H1 (cell line): ENCODE results near the gene UBD. TPM values are rescaled to one million over a fixed set of nuclear protein-coding genes. Genes with fewer than 3 reads are reported as not detected.

ENCODE experiments used
- CTCF ChIA-PET: fragments of 300-600 bp; sonication (Branson Sonifier 250); formaldehyde crosslinking; loops from one replicate; lab custom pipeline; 2021; ENCODE audit not compliant: partially characterized antibody; lab: Charles Lee
- POLR2A ChIA-PET: fragments of 300-600 bp; sonication (Branson Sonifier 250); formaldehyde crosslinking; loops from one replicate; lab custom pipeline; 2021; ENCODE audit warnings: inconsistent platforms; ENCODE audit not compliant: partially characterized antibody; lab: Charles Lee
- DNase-seq, 2 experiments: peaks; one replicate each; pipeline versions ENCODE4 v3.0.0 to v3.0.0-alpha.2; 2010 to 2022; ENCODE audit warnings: low spot score in 2 of 2, low read depth in 1 of 2, mixed read lengths in 1 of 2
- FAIRE-seq: peaks from 2 replicates; lab custom pipeline; 2011; peaks lifted over from hg19 to GRCh38; lab: Jason Lieb, UNC
- H2AFZ ChIP-seq: 2 replicates; pipeline ENCODE4 v1.8.1; 2012; ENCODE audit warnings: low read length, inconsistent platforms
- H2AK5ac ChIP-seq: 2 replicates; pipeline ENCODE4 v1.6.1; 2013; ENCODE audit warnings: low read depth, low read length
- H2BK120ac ChIP-seq: replicated peaks from 2 replicates; pipeline ENCODE3; 2013; ENCODE audit warnings: low read depth, low read length, inconsistent platforms
- H2BK12ac ChIP-seq: 2 replicates; pipeline ENCODE4 v1.6.1; 2013; ENCODE audit warnings: low read depth, low read length
- H2BK15ac ChIP-seq: 2 replicates; pipeline ENCODE4 v1.6.1; 2013; ENCODE audit warnings: low read length
- H2BK20ac ChIP-seq: 2 replicates; pipeline ENCODE4 v1.6.1; 2013; ENCODE audit warnings: low read length
- H2BK5ac ChIP-seq: 2 replicates; pipeline ENCODE4 v1.6.1; 2013; ENCODE audit warnings: low read depth, low read length
- H3K14ac ChIP-seq: 2 replicates; pipeline ENCODE4 v1.6.1; 2013; ENCODE audit warnings: inconsistent platforms; ENCODE audit not compliant: insufficient read length
- H3K18ac ChIP-seq: 2 replicates; pipeline ENCODE4 v1.6.1; 2013; ENCODE audit warnings: low read length; ENCODE audit errors: extremely low read depth
- H3K23ac ChIP-seq: 2 replicates; pipeline ENCODE4 v1.6.1; 2013; ENCODE audit warnings: inconsistent platforms; ENCODE audit not compliant: insufficient read length
- H3K23me2 ChIP-seq: 2 replicates; pipeline ENCODE4 v1.6.1; 2013; ENCODE audit warnings: low read depth, low read length
- H3K27ac ChIP-seq: 2 replicates; pipeline ENCODE4 v1.6.1; 2011; ENCODE audit warnings: low read depth, low read length, inconsistent platforms
- H3K27me3 ChIP-seq, 4 experiments: replicated peaks in 1 of 4; 1 replicate in 1 of 4; 2 replicates in 3 of 4; pipeline versions ENCODE4 v1.6.1 to v1.8.1; 2011 to 2013; ENCODE audit warnings: low read length in 3 of 4, mild to moderate bottlenecking in 3 of 4, inconsistent platforms in 2 of 4, mixed read lengths in 2 of 4, moderate library complexity in 1 of 4; ENCODE audit not compliant: control insufficient read depth in 3 of 4, insufficient read depth in 3 of 4; ENCODE audit errors: extremely low read depth in 1 of 4
- H3K36me3 ChIP-seq, 4 experiments: 2 replicates each; pipeline versions ENCODE4 v1.6.1 to v1.8.1; 2011 to 2013; ENCODE audit warnings: mild to moderate bottlenecking in 4 of 4, low read length in 3 of 4, moderate library complexity in 2 of 4, control low read depth in 1 of 4, inconsistent platforms in 1 of 4; ENCODE audit not compliant: insufficient read depth in 4 of 4, control insufficient read depth in 2 of 4
- H3K4ac ChIP-seq: replicated peaks from 2 replicates; pipeline ENCODE3; 2013; ENCODE audit warnings: low read length, low read depth, mixed read lengths, inconsistent platforms; ENCODE audit not compliant: insufficient read length
- H3K4me1 ChIP-seq, 4 experiments: replicated peaks in 1 of 4; 1 replicate in 1 of 4; 2 replicates in 3 of 4; pipeline versions ENCODE4 v1.6.1 to v1.8.1; 2011 to 2013; ENCODE audit warnings: low read length in 3 of 4, inconsistent platforms in 2 of 4, mixed read lengths in 1 of 4; ENCODE audit not compliant: insufficient read depth in 4 of 4, control insufficient read depth in 3 of 4
- H3K4me2 ChIP-seq, 2 experiments: 2 replicates each; pipeline versions ENCODE4 v1.6.1 to v1.8.1; 2011 to 2013; ENCODE audit warnings: low read depth in 2 of 2, low read length in 2 of 2, control low read depth in 1 of 2, inconsistent platforms in 1 of 2, mild to moderate bottlenecking in 1 of 2; ENCODE audit not compliant: insufficient read depth in 1 of 2
- H3K4me3 ChIP-seq, 4 experiments: fragments of 200-600, 300-600 bp in 1 of 4; sonication (generic), shearing (Covaris generic), sonication (Bioruptor Twin) in 1 of 4; 2 replicates each; pipeline versions ENCODE4 v1.5.1 to v1.8.1; 2011 to 2016; ENCODE audit warnings: low read length in 4 of 4, low read depth in 3 of 4, control low read depth in 2 of 4, inconsistent platforms in 2 of 4, mild to moderate bottlenecking in 2 of 4, mixed read lengths in 1 of 4, moderate library complexity in 1 of 4; ENCODE audit not compliant: insufficient read depth in 2 of 4; ENCODE audit errors: extremely low read depth in 1 of 4
- H3K56ac ChIP-seq: replicated peaks from 2 replicates; pipeline ENCODE3; 2013; ENCODE audit warnings: low read depth, mild to moderate bottlenecking, mixed read lengths, low read length, inconsistent platforms; ENCODE audit not compliant: insufficient read length
- H3K79me1 ChIP-seq: 2 replicates; pipeline ENCODE4 v1.6.1; 2013; ENCODE audit warnings: low read depth, low read length, control low read depth
- H3K79me2 ChIP-seq, 2 experiments: 2 replicates each; pipeline versions ENCODE4 v1.6.1 to v1.8.1; 2012 to 2013; ENCODE audit warnings: low read length in 2 of 2, mild to moderate bottlenecking in 2 of 2, inconsistent platforms in 1 of 2; ENCODE audit not compliant: insufficient read depth in 2 of 2, control insufficient read depth in 1 of 2
- H3K9ac ChIP-seq, 4 experiments: replicated peaks in 1 of 4; 1 replicate in 1 of 4; 2 replicates in 3 of 4; pipeline versions ENCODE4 v1.6.1 to v1.8.1; 2011 to 2013; ENCODE audit warnings: low read depth in 3 of 4, low read length in 3 of 4, control low read depth in 2 of 4, mild to moderate bottlenecking in 2 of 4, moderate library complexity in 2 of 4, inconsistent platforms in 1 of 4; ENCODE audit errors: extremely low read depth in 1 of 4
- H3K9me3 ChIP-seq, 2 experiments: 2 replicates each; pipeline versions ENCODE4 v1.6.1 to v1.8.1; 2012 to 2013; ENCODE audit warnings: mild to moderate bottlenecking in 2 of 2, moderate library complexity in 2 of 2, control low read depth in 1 of 2, inconsistent platforms in 1 of 2, low read depth in 1 of 2, low read length in 1 of 2, mixed read lengths in 1 of 2; ENCODE audit not compliant: insufficient read depth in 2 of 2
- H4K20me1 ChIP-seq, 2 experiments: replicated peaks in 1 of 2; 2 replicates each; pipeline versions ENCODE3 to v1.8.1; 2011 to 2013; ENCODE audit warnings: inconsistent platforms in 2 of 2, low read length in 2 of 2, mild to moderate bottlenecking in 1 of 2; ENCODE audit not compliant: insufficient read depth in 2 of 2, control insufficient read depth in 1 of 2
- H4K5ac ChIP-seq: 2 replicates; pipeline ENCODE4 v1.6.1; 2013; ENCODE audit warnings: low read length, low read depth, mixed read lengths, inconsistent platforms; ENCODE audit not compliant: insufficient read length
- H4K8ac ChIP-seq: 2 replicates; pipeline ENCODE4 v1.8.0; 2013; ENCODE audit warnings: mild to moderate bottlenecking, moderate library complexity, low read length, inconsistent platforms; ENCODE audit not compliant: insufficient read depth; ENCODE audit errors: extremely low read depth
- H4K91ac ChIP-seq: replicated peaks from 2 replicates; pipeline ENCODE3; 2013; ENCODE audit warnings: low read length, mixed read lengths, inconsistent platforms; ENCODE audit not compliant: insufficient read length
- BCL11A ChIP-seq, 2 experiments: IDR thresholded peaks; one replicate each; pipeline ENCODE4 v1.6.1; 2011; ENCODE audit warnings: low read depth in 2 of 2, low read length in 2 of 2, mild to moderate bottlenecking in 2 of 2
- BRCA1 ChIP-seq: IDR thresholded peaks from 2 replicates; pipeline ENCODE4 v1.6.1; 2012; ENCODE audit warnings: low read depth, low read length, improper control_type of control experiment
- CHD1 ChIP-seq: IDR thresholded peaks from 2 replicates; pipeline ENCODE4 v1.6.1; 2012; ENCODE audit warnings: low read depth, low read length, improper control_type of control experiment
- EP300 ChIP-seq, 2 experiments: IDR thresholded peaks; 1 replicate in 1 of 2; 2 replicates in 1 of 2; pipeline ENCODE4 v1.6.1; 2011 to 2012; ENCODE audit warnings: low read depth in 2 of 2, low read length in 2 of 2, mild to moderate bottlenecking in 2 of 2, borderline replicate concordance in 1 of 2, inconsistent platforms in 1 of 2, moderate library complexity in 1 of 2
- JUN ChIP-seq: IDR thresholded peaks from 2 replicates; pipeline ENCODE4 v1.6.1; 2011; ENCODE audit warnings: low read depth, mild to moderate bottlenecking, improper control_type of control experiment, low read length
- NANOG ChIP-seq: IDR thresholded peaks from 2 replicates; pipeline ENCODE4 v1.6.1; 2011; ENCODE audit warnings: low read length, low read depth, mild to moderate bottlenecking, inconsistent platforms; ENCODE audit not compliant: insufficient read depth, poor library complexity, severe bottlenecking
- RNF2 ChIP-seq: fragments of 200-900, 300-1000 bp; sonication (generic); IDR thresholded peaks from 2 replicates; pipeline ENCODE4 v1.7.1; 2016; ENCODE audit warnings: borderline replicate concordance, low read depth, mild to moderate bottlenecking, antibody characterized with exemption, low read length; ENCODE audit not compliant: poor library complexity, severe bottlenecking; ENCODE audit errors: missing control alignments
- SAP30 ChIP-seq: fragments of 300-600 bp; sonication (generic); IDR thresholded peaks from 2 replicates; pipeline ENCODE4 v1.7.1; 2012; ENCODE audit warnings: low read length, moderate library complexity, mild to moderate bottlenecking, inconsistent platforms; ENCODE audit not compliant: insufficient read depth, insufficient replicate concordance
- SRF ChIP-seq: IDR thresholded peaks from 2 replicates; pipeline ENCODE4 v1.6.1; 2011; ENCODE audit warnings: mild to moderate bottlenecking, low read depth, low read length, moderate library complexity
- TBP ChIP-seq: IDR thresholded peaks from 2 replicates; pipeline ENCODE4 v1.6.1; 2011; ENCODE audit warnings: low read depth, low read length, improper control_type of control experiment
- TEAD4 ChIP-seq: IDR thresholded peaks from 2 replicates; pipeline ENCODE4 v1.6.1; 2012; ENCODE audit warnings: low read depth, low read length, inconsistent platforms, mixed read lengths
- YY1 ChIP-seq: IDR thresholded peaks from 2 replicates; pipeline ENCODE4 v1.6.1; 2011; ENCODE audit warnings: low read depth, mild to moderate bottlenecking, low read length
- WGBS, 2 experiments: shearing (Covaris generic) in 1 of 2; methylation state at CpG; one replicate each; pipeline versions ENCODE4 v1.1.6 to v1.1.7; 2013 to 2015; ENCODE audit warnings: low lambda C conversion rate in 2 of 2, mixed read lengths in 2 of 2, inconsistent platforms in 1 of 2, low coverage in 1 of 2, missing lambda C conversion rate in 1 of 2; ENCODE audit not compliant: insufficient replicate concordance in 2 of 2, insufficient coverage in 1 of 2, insufficient read length in 1 of 2; ENCODE audit errors: extremely low coverage in 1 of 2, missing lambda C conversion rate in 1 of 2; 5-methylcytosine and 5-hydroxymethylcytosine counted together
- polyA plus RNA-seq, 7 experiments: library from polyadenylated mRNA; depleted of rRNA in 3 of 7; stranded (reverse) in 5 of 7; unstranded in 2 of 7; fragments of >200 nt in 5 of 7; fragments of 200-250 nt in 2 of 7; gene quantifications; 1 replicate in 5 of 7; 2 replicates in 1 of 7; 4 replicates in 1 of 7; pipeline versions ENCODE4 v1.2.1 to v1.2.3, GENCODE V29; 2011 to 2013; ENCODE audit warnings: missing spikeins in 2 of 7, mixed read lengths in 2 of 7
- total RNA-seq: library from RNA; stranded (reverse); fragmentation: NEBNext Ultra II Directional; extraction: Animal tissue kit (Norgen Biotek cat#: 25700); gene quantifications from 2 replicates; pipeline ENCODE4 v1.2.1, GENCODE V29; 2021

The UBD gene
- total and polyA plus RNA-seq, 2 of the 8 experiments (the other 6 are each of a cell fraction or from before 2014, with no cell fraction given): 0.23 TPM; not detected in 1

DNA sequence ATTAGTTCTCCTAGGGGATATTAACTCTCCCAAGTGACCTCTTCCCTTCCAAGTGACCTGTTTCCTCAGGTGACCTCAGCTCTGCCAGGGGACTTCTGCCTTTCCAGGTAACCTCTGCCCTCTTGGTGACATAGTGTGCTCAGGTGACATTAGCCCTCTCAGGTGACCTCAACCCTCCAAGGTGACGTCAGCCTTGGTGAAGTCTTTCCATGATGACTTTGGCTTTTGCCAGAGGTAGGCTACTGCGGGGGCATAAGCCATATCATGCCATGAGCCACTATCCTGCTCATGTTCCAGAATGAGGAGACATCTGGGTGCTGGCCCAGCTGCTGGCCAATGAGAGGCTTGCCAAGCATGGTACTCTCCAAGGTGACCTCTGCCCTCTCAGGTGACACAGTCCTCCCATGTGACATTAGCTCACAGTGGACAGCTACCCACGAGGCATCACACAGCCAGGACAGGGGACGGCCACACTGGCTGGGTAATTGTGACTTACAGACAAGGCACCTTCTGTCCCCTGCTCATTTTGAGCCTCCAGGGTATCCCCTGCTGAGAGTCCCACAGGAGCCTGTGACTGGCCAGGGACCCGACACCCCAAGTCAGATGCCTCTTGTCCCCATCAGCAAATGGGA is 31.1 kb downstream of the UBD start:
- no peak overlapping the region for H3K4me3 ChIP-seq
- no peak overlapping the region for H3K18ac ChIP-seq
- 93% methylated on average over 5 of the region's 5 CpGs; no CpG with 5 or more reads in 1 of the 2 experiments for WGBS, 2 experiments
- H2BK20ac ChIP-seq: no peak overlapping the region
- no peak overlapping the region for H2AFZ ChIP-seq
- peak in 1 of 2 experiments; percentile 27 for DNase-seq
- H3K4ac ChIP-seq: no peak overlapping the region
- H3K36me3 ChIP-seq: no peaks in the 10 kb centered on the region
- no peak overlapping the region for H3K9ac ChIP-seq
- no peaks in the 10 kb centered on the region for H4K20me1 ChIP-seq
- H4K8ac ChIP-seq: no peak overlapping the region
- no peak overlapping the region for H2BK120ac ChIP-seq
- H3K14ac ChIP-seq: no peak overlapping the region
- ChIA-PET CTCF (interaction anchor here (1.3 to 2.4 kb wide), 3 partner anchors 11 to 18 kb away, joined by 3 to 8 read pairs (median 5); no protein-coding TSS in a partner anchor), POLR2A (no interaction called here)
- H3K4me2 ChIP-seq: no peak overlapping the region
- H3K27me3 ChIP-seq: no peaks in the 10 kb centered on the region; a peak in 1 of 7 replicates
- H2BK12ac ChIP-seq: no peak overlapping the region
- H3K27ac ChIP-seq: no peak overlapping the region
- H3K23ac ChIP-seq: no peak overlapping the region
- no peak overlapping the region for H3K56ac ChIP-seq
- H2AK5ac ChIP-seq: no peak overlapping the region
- H3K79me1 ChIP-seq: no peaks in the 10 kb centered on the region
- no peak overlapping the region for H4K5ac ChIP-seq
- TF ChIP-seq NANOG (no peak), YY1 (no peak), RNF2 (no peak), TEAD4 (no peak), CHD1 (no peak), BRCA1 (no peak), BCL11A (IDR thresholded peaks at IDR 0.05; ENCODE audit: low read depth in 2 of 2, low read length in 2 of 2) (no peak), TBP (no peak), SRF (no peak), EP300 (IDR thresholded peaks at IDR 0.05; ENCODE audit: borderline replicate concordance in 1 of 2, low read depth in 2 of 2, low read length in 2 of 2) (no peak), JUN (no peak), SAP30 (no peak)
- H3K9me3 ChIP-seq: peaks cover 3 to 7% of the 10 kb centered on the region in 2 experiments
- H4K91ac ChIP-seq: no peak overlapping the region
- H3K4me1 ChIP-seq: peaks cover 0 to 7% (median 0%) of the 10 kb centered on the region in 4 experiments; a peak in 4 of 7 replicates
- no peaks in the 10 kb centered on the region for H3K23me2 ChIP-seq
- H2BK5ac ChIP-seq: no peak overlapping the region; the same call in 1 of the 2 replicates
- no peak for FAIRE-seq
- H3K79me2 ChIP-seq: no peaks in the 10 kb centered on the region
- peak overlapping the region; percentile 61 for H2BK15ac ChIP-seq
